ENCODE results near the gene EXOSC7. TPM values are rescaled to one million over a fixed set of nuclear protein-coding genes. Genes with fewer than 3 reads are reported as not detected.

Gene EXOSC7
- total RNA-seq, 2 donors from 2014 or later: 61.2 to 69.4 TPM

DNA sequence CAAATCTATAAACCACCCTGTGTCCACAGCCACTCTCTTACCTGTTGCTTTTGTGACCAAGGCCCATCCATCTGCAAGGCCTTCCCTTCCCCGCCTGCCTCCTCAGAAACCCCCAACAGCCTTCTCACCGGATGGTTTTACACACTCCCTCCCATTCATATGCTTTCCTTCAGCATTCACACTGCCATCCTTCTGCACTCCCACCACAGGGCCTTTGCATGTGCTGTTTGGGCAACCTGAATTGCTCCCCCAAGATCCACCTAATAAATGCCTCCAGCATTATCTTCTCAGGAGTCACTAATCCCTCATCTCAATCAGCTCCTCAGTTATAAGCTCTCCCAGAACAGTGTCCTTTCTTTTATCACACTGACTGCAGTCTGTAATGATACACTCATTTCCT is 56.1 kb downstream of the EXOSC7 start:
- 95 to 100% methylated on average over 1 to 2 of the region's 2 CpGs for WGBS, 2 experiments (ENCODE audit: insufficient coverage in 1 of 2, insufficient read length in 1 of 2)
- Histone ChIP-seq H3K27ac (ENCODE audit: low read depth, low read length) (no peak overlapping the region), H3K9me3 (ENCODE audit: control insufficient read depth, low read length) (no peaks in the 10 kb centered on the region), H3K9ac (ENCODE audit: extremely low read depth, low read length, poor library complexity, severe bottlenecking) (no peak overlapping the region), H3K4me3 (ENCODE audit: low read length) (no peak overlapping the region), H3K36me3 (ENCODE audit: control insufficient read depth, insufficient read depth, low read length) (no peaks in the 10 kb centered on the region), H3K4me1 (ENCODE audit: control insufficient read depth, insufficient read depth, low read length) (no peaks in the 10 kb centered on the region), H3K27me3 (ENCODE audit: control insufficient read depth, insufficient read depth, low read length, poor library complexity, severe bottlenecking) (peaks cover 57% of the 10 kb centered on the region)
- Mint-ChIP-seq H3K27ac (no peak overlapping the region), H3K36me3 (ENCODE audit: low read depth) (no peaks in the 10 kb centered on the region), H3K4me1 (peaks cover 6% of the 10 kb centered on the region), H3K27me3 (ENCODE audit: insufficient read depth) (peaks cover 84% of the 10 kb centered on the region), H3K9me3 (no peaks in the 10 kb centered on the region), H3K4me3 (no peak overlapping the region)
- no peak for TF ChIP-seq CTCF (conservative IDR thresholded peaks at IDR 0.05)
- DNase-seq: no peak

GRCh38 chr3:45033791-45034190 is 57.7 kb downstream of the EXOSC7 start:
- Mint-ChIP-seq H3K27ac (no peak overlapping the region), H3K36me3 (ENCODE audit: low read depth) (no peaks in the 10 kb centered on the region), H3K9me3 (no peaks in the 10 kb centered on the region), H3K4me1 (peaks cover 6% of the 10 kb centered on the region), H3K27me3 (ENCODE audit: insufficient read depth) (peaks cover 77% of the 10 kb centered on the region), H3K4me3 (no peak overlapping the region)
- Histone ChIP-seq H3K9ac (ENCODE audit: extremely low read depth, low read length, poor library complexity, severe bottlenecking) (no peak overlapping the region), H3K4me1 (ENCODE audit: control insufficient read depth, insufficient read depth, low read length) (no peaks in the 10 kb centered on the region), H3K9me3 (ENCODE audit: control insufficient read depth, low read length) (no peaks in the 10 kb centered on the region), H3K36me3 (ENCODE audit: control insufficient read depth, insufficient read depth, low read length) (no peaks in the 10 kb centered on the region), H3K27me3 (ENCODE audit: control insufficient read depth, insufficient read depth, low read length, poor library complexity, severe bottlenecking) (peaks cover 58% of the 10 kb centered on the region), H3K4me3 (ENCODE audit: low read length) (no peak overlapping the region), H3K27ac (ENCODE audit: low read depth, low read length) (no peak overlapping the region)
- 95 to 100% methylated on average over 3 to 6 of the region's 6 CpGs for WGBS, 2 experiments (ENCODE audit: insufficient coverage in 1 of 2, insufficient read length in 1 of 2)
- no peak for TF ChIP-seq CTCF (conservative IDR thresholded peaks at IDR 0.05)
- no peak for DNase-seq

DNA sequence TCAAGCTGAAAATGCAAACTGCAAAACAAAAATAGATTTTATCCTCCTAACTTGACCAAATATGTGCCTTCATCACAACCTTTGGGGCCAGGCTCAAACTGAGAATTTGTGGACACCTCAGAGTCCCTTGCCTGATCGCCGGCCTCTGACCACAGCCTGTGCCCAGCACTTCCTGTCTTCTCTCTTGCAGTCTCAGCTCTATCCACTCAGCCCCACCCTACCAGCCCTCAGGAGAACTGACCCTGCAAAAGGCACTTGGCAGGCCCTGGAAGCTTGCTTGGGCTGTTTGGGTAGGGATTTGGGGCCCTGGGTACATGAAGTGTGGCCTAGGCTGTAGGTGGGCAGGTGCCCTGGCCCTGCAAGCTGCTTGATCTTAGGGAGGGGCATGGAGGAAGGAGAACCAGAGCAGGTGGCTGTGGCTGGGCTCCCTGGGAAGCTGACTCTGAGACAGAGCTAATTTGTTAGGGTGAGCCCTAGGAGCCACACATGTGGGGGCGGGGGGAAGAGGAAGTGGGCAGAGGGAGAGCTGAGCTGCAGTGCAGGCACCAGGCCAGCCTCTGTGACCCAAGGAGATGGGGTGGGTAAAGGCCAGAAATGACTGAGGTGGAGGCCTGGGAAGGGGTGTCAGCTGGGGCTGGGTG is 58.7 kb downstream of the EXOSC7 start:
- no peak overlapping the region for H3K27ac Mint-ChIP-seq
- peaks cover 6% of the 10 kb centered on the region for H3K4me1 Mint-ChIP-seq
- WGBS, 2 experiments (ENCODE audit: insufficient coverage in 1 of 2, insufficient read length in 1 of 2): 87% methylated on average over 3 of the region's 3 CpGs; no CpG with 5 or more reads in 1 of the 2 experiments
- no peak overlapping the region for H3K4me3 Mint-ChIP-seq
- Histone ChIP-seq H3K4me3 (ENCODE audit: low read length) (no peak overlapping the region), H3K36me3 (ENCODE audit: control insufficient read depth, insufficient read depth, low read length) (no peaks in the 10 kb centered on the region), H3K9ac (ENCODE audit: extremely low read depth, low read length, poor library complexity, severe bottlenecking) (no peak overlapping the region), H3K27me3 (ENCODE audit: control insufficient read depth, insufficient read depth, low read length, poor library complexity, severe bottlenecking) (peaks cover 64% of the 10 kb centered on the region), H3K4me1 (ENCODE audit: control insufficient read depth, insufficient read depth, low read length) (no peaks in the 10 kb centered on the region), H3K27ac (ENCODE audit: low read depth, low read length) (no peak overlapping the region), H3K9me3 (ENCODE audit: control insufficient read depth, low read length) (no peaks in the 10 kb centered on the region)
- DNase-seq: no peak
- no peak for TF ChIP-seq CTCF (conservative IDR thresholded peaks at IDR 0.05)
- no peaks in the 10 kb centered on the region for H3K9me3 Mint-ChIP-seq
- H3K36me3 Mint-ChIP-seq (ENCODE audit: low read depth): no peaks in the 10 kb centered on the region
- peaks cover 79% of the 10 kb centered on the region for H3K27me3 Mint-ChIP-seq (ENCODE audit: insufficient read depth)

Measured in endodermal cell (in vitro differentiated cells).